HG03439 (cell line): Measurements from ENCODE around the gene SAV1.

Experiments
- ATAC-seq: cut with Tn5 transposase; IDR thresholded peaks from one replicate; pipeline ENCODE4 v1.9.1; 2021; ENCODE audit warnings: mild to moderate bottlenecking, moderate library complexity; ENCODE audit not compliant: unreplicated experiment

Gene SAV1

GRCh38 chr14:50610465-50610864 lies 57.6 kb downstream of the SAV1 start:
- no peak for ATAC-seq

DNA sequence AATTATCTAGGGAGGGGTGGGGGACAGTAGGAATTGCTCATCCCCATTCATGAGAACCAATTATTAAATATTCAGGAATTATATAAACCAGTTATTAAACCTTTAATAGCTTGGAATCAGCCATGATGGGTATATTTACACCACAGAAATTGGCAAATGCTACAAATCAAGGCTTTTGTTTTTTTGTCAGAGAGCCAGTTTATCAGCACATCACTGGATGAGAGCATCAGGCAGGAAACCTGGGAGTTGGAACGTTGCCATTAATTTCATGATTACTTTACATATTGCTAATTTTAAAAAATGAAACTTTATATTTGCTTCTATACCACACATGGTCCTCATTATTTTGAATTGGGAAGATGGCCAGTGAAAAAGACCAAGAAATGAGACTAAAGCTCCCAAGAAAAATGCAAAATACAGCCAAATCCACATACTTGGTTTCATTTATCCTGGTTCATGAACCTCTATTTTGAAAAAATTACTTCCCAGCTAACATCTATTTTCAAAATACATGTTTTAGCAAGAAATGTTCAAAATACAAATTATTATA lies 59.7 kb downstream of the SAV1 start:
- no peak for ATAC-seq

GRCh38 chr14:50607761-50608160 lies 60.3 kb downstream of the SAV1 start:
- ATAC-seq: no peak

GRCh38 chr14:50607181-50607580 lies 60.9 kb downstream of the SAV1 start:
- no peak for ATAC-seq

- ATAC-seq: no peak
Measured at GRCh38 chr14:50606468-50606867, 61.6 kb downstream of the SAV1 start.

DNA sequence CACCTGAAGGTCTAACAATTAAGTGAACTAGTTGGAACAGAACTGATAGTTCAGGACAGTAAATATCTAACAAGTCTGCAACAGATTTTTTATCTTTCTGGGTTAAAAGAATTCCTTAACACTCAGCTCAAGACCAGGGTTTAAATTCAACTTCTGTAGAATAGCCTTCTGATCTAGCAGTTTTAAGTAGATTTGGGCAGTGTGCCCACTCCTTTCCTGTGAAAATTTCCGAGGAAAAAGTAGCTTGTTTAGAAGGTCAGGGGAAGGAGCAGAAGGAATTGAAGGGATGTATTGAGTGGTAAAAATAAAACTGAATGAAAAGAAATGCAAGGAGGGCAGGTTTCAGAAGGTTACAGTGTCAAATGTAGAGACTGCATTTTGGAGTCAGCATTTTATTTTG lies 62.3 kb downstream of the SAV1 start:
- no peak for ATAC-seq

DNA sequence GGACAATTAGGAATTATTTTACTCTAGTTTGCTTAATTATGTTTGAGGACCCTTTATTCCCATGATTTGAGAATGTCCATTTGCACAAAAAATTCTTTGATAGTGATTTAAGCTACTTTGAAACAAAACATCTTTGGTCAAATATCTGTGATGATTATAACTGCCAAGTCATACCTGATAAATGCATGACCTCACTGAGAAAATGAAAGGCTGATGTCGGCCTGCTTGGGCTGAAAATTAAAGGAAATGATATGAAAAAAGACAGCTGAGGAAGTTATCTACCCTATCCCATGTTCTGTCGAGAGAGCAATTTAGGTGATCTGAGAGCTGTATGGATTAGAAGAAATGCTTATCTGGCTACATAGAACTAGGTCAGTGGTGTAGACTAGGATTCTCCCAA lies 64.5 kb downstream of the SAV1 start:
- no peak for ATAC-seq

DNA sequence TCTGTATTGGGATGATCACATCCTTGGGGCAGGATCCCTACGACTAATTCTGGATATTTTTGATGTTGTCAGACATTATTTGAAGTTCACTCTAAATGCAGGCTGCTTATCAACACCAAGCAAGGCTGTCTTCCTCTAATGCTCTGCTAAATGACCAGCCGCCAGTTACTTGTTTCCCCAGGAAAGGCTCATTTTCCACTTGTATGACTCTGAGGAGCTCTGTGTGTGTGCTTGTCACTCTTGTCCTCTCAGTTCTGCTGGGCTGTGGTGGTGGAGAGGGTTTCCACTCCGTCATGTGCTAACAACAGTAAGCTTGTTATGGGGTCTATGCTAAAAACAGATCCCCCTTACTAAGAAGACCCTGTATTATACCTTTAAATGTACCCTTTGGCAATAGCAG lies 66.1 kb downstream of the SAV1 start:
- no peak for ATAC-seq

DNA sequence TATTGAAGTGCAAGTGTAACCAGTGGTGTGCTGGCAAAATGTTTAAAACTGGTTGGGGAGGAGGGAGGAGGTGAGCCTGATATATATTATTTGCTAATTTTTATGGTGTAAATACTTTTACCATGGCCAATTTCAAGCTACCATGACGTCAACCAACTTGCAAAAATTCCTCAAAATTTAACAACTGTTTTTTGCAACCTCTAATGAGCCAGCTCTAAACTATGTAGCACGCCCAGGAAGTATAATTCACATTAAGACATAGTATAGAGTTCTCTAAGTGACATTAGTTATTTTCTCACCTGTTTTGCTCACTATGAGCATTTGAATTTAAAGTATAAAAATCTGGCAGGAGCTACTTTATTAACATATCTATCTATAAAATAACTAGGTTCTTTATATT lies 66.7 kb downstream of the SAV1 start:
- ATAC-seq: no peak

DNA sequence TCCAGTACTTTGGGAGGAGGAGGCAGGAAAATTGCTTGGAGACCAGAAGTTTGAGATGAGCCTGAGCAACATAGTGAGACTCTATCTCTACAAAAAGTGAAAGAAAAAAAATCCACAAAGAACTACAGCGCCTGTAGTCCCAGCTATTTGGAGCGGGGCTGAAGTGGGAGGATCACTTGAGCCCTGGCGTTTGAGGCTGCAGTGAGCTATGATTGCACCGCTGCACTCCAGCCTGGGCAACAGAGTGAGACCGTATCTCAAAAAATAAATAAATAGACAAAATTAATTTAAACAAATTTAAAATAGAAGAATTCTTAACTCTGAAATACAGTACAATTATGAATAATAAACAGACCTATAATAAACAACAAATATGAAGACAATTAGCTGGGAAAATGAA lies 67.3 kb downstream of the SAV1 start:
- no peak for ATAC-seq

GRCh38 chr14:50599700-50600444 lies 68.2 kb downstream of the SAV1 start:
- ATAC-seq: no peak

- ATAC-seq: no peak
Measured at GRCh38 chr14:50598765-50599164, 69.3 kb downstream of the SAV1 start.

GRCh38 chr14:50594577-50595316 lies 73.4 kb downstream of the SAV1 start:
- ATAC-seq: no peak

GRCh38 chr14:50590464-50590863 lies 77.6 kb downstream of the SAV1 start:
- ATAC-seq: no peak
